ENCODE results near the gene CBFB.
"Not testable (repeated sequence)": the region's sequence is repeated elsewhere in the genome, so short reads cannot be mapped to it uniquely, and the experiment has no call there.

CBFB gene

GRCh38 chr16:67041520-67041919 lies 12.6 kb downstream of the CBFB start:
- not testable (repeated sequence) for DNase-seq (ENCODE audit: low read depth)

DNA sequence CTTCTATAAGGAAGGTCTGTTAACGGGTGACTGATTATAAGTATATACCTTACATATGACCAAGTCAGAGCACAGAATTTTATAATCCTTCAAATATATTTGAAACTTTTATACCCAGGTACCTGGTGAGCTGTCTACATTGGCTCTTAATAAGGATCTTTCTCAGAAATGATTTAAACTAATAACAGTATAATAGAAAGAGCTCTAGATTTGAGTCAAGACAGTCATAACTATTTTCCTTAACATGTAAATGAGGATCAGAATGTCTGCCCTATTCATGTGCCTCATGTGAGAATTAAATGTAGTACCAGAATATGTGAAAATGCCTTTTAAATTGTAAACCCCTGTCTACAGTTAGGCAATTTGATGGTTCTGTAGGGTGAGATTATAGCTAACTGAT lies 14.5 kb downstream of the CBFB start:
- no peak for DNase-seq (ENCODE audit: low read depth)

DNA sequence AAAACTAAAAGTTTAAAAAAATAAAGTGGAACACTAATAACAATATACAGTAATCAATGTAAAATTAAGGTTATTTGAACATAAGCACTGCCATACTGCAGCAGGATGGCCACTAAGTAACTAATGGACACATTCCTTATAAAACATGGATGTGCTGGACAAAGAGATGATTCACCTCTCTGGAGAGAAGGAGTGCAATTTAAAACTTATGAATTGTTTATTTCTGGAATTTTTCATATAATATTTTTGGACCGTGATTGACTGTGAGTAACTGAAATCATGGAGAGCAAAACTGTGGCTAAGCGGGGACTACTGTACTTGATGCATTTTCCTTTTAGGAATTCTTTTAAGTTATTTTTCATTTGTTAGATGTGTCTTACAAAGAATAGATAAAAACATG lies 21.8 kb downstream of the CBFB start:
- DNase-seq (ENCODE audit: low read depth): no peak

DNA sequence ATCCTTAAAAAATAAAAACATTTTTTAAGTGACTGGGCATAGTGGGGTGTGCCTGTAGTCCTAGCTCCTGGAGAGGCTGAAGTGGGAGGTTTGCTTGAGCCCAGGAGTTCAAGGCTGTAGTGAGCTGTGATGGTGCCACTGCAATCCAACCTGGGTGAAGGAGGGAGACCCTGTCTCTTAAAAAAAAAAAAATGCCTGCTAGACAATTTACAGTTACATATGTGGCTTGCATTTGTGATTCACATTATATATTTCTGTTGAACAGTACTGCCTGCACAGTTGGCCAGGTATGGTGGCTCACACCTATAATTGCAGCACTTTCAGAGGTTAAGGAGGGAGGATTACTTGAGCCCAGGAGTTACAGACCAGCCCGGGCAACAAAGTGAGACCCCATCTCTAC lies 23.4 kb downstream of the CBFB start:
- DNase-seq (ENCODE audit: low read depth): no peak

- no peak for DNase-seq (ENCODE audit: low read depth)
These were observed 24.9 kb downstream of the CBFB start for GRCh38 chr16:67053767-67054334.

DNA sequence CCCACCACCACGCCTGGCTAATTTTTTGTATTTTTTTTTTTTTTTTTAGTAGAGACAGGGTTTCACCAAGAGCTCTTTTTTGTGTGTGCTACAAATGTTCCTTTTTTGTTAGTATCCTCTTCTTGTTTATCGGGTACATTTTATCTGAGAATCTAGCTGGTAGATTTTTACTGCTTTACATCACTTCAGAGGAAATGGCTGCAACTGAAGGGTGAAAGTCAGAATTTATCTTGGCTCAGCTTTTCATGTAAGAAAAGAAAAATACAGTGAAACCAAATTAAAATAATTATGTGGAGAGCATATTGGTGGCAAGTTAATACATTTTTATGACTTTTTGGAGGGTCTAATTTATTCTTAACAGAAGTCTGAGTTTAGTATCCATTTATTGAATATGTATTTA lies 26.0 kb downstream of the CBFB start:
- no peak for DNase-seq (ENCODE audit: low read depth)

DNA sequence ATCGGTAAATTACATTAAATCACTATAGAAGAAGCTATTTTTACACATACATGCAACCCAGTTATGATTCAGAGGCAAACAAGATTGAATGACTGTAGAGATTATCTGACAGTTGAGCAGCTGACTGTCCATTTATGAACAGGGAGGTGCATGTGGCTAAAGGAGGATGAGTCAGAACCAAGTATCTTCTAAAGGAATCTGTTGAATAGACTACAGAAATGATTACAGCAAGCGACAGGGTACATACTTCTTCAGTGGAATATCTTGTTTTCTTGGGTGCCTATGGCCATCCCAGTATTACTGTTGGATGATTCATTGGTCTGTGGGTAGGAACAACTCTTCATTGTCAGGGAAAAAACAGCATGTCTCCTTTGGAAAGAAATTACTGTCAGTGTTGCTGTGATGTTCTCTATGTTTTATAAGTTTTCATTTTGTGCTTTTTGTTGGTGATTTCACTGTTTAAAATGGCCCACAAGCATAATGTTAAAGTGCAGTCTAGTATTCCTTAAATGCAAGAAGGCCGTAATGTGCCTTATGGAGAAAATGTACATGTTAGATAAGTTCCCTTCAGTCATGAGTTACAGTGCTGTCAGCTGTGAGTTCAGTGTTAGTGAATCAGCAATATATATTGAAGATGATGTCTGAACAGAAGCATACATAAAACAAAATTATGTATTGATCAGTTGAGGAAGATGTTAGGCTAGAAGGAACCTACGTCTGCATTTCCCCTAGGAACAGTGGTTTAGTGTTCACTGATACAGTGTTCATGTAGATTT lies 27.0 kb downstream of the CBFB start:
- DNase-seq (ENCODE audit: low read depth): peak; percentile 99

GRCh38 chr16:67063008-67063407 lies 34.1 kb downstream of the CBFB start:
- no peak for DNase-seq (ENCODE audit: low read depth)

DNA sequence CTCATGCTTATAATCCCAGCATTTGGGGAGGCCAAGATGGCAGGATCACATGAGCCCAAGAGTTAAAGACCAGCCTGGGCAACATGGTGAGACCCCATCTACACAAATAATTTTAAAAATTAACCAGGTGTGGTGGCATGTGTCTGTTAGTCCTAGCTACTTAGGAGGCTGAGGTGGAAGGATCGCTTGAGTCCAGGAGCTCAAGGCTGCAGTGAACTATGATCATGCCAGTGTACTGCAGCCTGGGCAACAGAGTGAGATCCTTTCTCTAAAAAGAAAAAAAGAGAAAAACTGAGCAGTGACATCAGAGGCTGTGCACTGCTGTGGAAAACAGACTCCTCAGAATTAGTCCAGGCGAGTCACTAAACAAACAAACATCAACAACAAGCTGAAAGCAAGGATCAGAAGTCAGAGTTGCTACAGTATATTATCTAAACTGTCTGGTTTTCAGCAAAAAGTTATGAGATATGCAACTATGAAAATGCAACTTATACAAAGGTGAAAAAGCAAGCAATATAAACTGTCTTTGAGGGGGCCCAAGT lies 39.3 kb downstream of the CBFB start:
- peak; percentile 45 for DNase-seq (ENCODE audit: low read depth)

- DNase-seq (ENCODE audit: low read depth): no peak
These were observed 42.6 kb downstream of the CBFB start for GRCh38 chr16:67071476-67072048.

GRCh38 chr16:67075331-67075730 lies 46.4 kb downstream of the CBFB start:
- DNase-seq (ENCODE audit: low read depth): no peak

DNA sequence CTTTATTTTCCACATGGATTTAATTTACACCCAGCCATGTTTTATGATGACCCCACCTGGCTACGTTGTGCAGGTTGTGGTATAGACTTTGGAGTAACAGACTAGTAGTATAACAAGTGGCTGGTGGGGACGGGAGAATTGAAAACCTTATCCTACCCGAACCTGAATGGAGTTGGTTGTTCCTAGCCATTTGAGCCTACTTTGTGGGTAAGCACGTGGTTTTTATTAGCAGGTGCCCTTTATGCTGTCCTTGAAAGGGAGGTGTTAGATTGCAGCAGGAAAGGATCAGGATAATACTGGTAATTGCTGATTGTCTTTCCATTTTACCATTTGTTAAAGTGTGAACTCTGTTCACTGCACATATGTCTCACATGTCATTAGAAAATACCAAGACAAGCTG lies 48.9 kb downstream of the CBFB start:
- DNase-seq (ENCODE audit: low read depth): no peak

- DNase-seq (ENCODE audit: low read depth): no peak
These were observed 53.2 kb downstream of the CBFB start for GRCh38 chr16:67082100-67082499.

GRCh38 chr16:67082891-67083290 lies 53.9 kb downstream of the CBFB start:
- peak; percentile 21 for DNase-seq (ENCODE audit: low read depth)

DNA sequence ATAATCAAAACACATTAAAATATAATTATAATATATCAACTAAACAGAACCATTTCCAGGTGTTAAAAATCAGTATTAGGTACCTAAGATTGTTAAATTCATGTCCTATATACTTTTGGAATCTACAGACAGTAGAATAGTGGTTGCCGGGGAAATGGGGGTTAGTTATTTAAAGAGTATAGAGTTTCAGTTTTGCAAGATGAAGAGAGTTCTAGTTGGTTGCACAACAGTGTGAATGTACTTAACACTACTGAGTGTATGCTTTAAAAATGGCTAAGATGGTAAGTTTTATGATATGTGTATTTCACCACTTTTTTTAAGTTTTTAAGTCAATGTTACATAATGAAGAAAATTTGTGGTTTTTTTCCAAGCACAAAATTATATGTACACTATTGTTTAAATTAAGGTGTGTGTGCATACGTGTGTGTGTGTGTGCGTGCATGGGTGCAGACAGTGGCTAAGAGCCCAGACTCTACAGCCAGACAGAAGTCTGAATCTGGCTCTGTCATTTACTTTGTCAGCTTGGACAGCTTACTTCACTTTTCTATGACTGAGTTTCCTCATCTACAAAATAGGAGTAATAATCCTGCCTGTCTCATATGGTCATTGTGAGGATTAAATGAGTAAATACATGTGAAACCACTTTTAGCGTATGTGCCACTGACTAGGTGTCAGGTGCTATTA lies 55.5 kb downstream of the CBFB start:
- DNase-seq (ENCODE audit: low read depth): peak; percentile 79

DNA sequence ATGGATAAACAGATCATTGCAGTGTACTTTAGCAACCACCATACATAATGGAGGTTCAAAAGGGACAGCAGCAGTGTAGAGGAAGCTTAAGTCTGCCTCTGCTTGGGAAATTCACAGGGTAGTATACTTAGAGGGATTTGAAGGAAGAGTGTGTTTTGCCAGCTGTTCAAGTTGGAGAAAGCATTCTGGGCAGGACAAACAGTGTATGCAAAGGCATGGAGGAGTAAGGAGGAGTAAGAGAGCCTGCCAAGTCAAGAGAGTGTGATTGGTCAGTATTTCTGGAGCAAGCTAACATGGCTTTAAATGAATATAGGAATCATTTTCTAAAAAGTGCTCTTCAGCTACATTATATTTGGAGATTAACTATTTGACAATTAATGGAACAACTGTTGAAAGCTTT lies 57.9 kb downstream of the CBFB start:
- no peak for DNase-seq (ENCODE audit: low read depth)

GRCh38 chr16:67087291-67087690 lies 58.3 kb downstream of the CBFB start:
- no peak for DNase-seq (ENCODE audit: low read depth)

DNA sequence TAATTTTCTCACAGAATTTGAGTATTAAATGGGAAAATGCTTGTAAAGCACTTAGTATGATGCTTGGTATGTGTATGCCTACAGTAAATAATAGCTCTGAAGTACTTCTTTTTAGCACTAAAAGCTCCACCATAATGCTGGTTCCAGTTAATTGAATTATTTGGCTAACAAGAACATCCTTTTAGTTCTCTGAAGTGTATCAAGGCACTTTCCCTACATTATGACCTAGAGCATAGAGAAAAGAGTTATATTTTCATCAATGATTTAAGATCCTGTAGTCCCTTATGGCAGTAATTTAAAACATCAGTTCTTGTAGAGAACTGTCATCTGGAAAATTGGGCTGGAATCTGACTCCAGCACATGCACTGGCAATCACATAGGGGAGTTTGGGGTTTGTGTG lies 58.9 kb downstream of the CBFB start:
- DNase-seq (ENCODE audit: low read depth): no peak

GRCh38 chr16:67088551-67088950 lies 59.6 kb downstream of the CBFB start:
- no peak for DNase-seq (ENCODE audit: low read depth)

DNA sequence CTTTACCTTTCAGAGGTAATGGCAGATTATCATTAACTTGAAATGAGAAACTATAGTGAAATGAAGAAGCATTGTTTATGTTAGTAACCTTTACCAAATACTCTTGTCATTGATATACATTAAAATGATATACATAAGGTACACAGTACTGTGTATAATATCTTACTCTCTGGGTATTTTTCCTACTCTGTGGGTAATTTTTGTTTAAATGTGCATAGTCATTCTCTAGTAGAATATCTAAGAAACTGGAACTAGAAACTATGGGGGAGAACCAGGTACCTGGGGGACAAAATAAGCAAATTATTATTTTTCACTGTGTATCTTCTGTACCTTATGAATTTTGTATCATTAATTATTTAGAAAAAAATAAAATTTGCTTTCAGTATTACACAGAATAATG lies 60.2 kb downstream of the CBFB start:
- DNase-seq (ENCODE audit: low read depth): no peak

- peak; percentile 85 for DNase-seq (ENCODE audit: low read depth)
These were observed 63.1 kb downstream of the CBFB start for GRCh38 chr16:67091906-67092566.

- no peak for DNase-seq (ENCODE audit: low read depth)
These were observed 64.3 kb downstream of the CBFB start for GRCh38 chr16:67093098-67093726.
